HG02981 (cell line): ENCODE measurements around the gene CDCA3.

Experiments used
- ATAC-seq: cut with Tn5 transposase; IDR thresholded peaks from one replicate; pipeline ENCODE4 v1.9.1; 2021; ENCODE audit warnings: mild to moderate bottlenecking, moderate library complexity; ENCODE audit not compliant: unreplicated experiment

CDCA3 gene

DNA sequence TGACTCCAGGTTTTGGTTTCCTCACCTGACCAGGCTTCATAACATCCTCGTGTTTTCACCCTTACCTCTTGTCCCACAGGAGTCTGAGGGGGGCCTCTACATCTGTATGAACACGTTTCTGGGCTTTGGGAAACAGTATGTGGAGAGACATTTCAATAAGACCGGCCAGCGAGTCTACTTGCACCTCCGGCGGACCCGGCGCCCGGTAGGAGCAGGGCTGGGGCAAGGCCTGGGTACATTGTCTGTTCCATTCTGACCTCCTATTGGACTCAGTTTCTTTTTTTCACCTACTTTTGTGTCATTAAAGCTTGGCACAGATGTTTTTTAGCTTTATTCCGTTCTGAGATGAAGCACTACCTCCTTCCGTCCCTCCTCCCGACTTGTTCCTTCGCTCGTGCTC lies 4.2 kb upstream of the CDCA3 start:
- no peak for ATAC-seq

DNA sequence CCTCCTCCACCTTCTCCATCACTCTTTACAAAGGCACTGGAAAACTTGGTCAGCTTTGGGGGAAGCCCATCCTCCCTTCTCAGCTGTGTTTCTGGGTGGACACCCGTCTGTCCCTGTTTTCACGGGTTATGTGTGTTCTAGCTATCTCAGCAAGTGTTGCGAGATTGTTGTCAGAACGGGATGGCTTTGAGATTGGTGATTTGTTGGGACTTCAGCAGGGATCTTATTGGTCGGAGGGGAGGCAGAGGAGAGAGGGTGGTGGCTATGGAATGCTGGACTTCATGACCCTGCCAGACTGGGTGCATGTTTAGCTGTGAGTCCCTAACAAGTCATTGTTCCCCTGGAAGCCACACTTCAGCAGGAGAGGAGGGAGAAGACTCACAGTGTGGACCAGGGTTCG lies 3.0 kb upstream of the CDCA3 start:
- no peak for ATAC-seq

GRCh38 chr12:6853626-6854025 lies 2.5 kb upstream of the CDCA3 start:
- ATAC-seq, result no peak

DNA sequence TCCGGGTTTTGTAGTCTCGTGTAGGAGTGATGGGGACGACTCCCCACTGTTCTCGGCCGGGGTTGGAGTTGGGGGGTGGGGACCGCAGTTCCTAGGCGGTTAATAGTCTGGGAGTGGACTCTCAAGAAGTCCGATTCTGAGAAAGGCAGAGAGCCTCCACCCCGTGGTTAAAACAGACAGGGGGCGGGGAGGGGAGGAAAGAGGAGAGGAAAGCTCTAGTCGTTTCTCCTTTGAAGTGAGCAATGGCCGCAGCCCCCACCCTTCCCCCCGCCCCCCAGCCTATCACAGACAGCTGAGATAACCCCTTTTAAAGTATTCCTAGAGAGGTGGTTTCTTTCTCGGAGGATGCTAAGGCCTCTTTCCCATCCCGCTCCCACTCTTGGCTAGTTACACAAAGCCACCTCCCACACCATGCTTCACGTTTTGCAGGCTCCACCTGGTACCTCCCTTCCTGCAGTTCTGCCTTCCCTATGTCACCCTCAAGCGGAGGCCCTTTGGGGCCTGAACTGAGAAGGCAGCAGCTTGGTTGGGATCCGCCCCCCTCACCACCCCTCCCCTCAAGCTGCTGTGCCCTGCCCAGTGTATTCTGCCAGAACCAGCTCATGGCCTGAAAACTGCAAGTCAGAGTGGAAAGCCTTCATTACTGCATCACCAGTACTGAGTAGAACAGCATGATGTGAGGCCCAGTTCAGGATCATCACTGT lies 1.7 kb upstream of the CDCA3 start:
- no peak for ATAC-seq

DNA sequence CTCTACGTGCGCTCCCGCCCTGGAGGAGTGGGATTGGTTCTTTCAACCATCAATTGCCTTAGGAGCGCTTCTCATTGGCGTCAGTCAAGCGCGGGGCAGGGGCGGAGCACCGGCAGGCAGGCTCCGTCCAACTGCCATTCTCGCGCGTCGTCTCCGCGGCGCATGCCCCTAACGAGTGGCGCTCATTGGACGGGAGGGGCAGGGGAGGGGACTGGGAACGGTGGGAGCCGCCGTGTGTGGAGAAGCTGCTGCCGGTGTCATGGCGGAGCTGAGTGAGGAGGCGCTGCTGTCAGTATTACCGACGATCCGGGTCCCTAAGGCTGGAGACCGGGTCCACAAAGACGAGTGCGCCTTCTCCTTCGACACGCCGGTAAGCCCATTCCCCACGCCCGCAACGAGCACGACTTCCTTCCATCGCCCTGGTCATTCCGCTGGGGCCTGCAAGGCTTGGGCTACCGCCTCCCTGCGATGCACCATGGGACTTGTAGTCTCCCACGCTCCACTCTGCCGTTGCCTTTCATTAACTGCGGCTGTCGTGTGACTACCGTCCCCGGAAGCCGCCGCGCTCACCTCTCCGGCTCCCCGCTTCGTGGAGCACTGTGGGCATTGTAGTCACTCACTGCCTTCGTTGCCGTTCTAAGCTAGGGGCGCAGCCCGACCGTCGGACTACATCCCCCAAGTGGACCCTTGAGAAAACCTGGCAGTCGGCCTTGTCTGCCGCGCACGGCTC lies 1.0 kb upstream of the CDCA3 start, which contains the start of gene USP5:
USP5 (plus strand) TSS at position 230 of the 730 bp plus-strand sequence; CDS start at position 260, 30 bp downstream.
- peak; percentile 69 for ATAC-seq

DNA sequence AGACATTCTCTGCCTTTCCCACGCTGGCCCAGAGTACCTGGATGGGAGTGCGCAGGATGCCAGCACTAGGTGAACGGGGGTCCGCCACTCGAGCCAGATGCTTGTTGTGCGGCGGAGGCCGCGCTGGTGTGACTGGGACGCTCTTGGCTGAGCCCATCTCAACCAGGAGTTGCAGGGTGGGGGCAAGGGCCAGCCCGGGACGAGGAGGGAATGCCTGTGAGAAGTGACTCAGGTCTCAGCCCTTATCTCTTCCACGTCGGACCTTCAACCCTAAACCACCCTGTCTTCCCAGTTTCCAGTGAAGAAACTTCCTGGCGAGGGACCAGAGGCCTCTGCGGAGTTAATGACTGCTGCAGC lies 312 bp downstream of the CDCA3 start:
- ATAC-seq, result no peak

- ATAC-seq, result no peak
Measured at GRCh38 chr12:6849976-6850560, 1.0 kb downstream of the CDCA3 start.

DNA sequence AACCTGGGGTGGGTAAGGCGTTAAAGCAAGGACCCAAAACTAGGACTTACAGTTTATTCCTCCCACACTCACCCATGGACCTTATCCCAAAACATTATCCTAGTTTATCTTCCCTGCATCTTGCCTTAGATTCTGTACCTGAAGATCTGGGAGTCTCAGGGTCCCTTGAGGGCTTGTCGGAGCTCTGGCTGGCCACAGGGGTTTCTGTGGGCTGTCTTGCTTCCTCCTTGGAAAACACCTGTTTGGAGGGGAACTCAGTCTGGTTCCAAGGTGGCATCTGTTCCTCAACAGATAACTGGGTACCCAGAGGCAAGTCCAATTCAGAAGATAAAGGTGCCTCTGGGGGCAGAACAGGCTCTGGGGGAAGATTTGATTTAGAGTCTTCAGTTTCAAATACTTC lies 1.7 kb downstream of the CDCA3 start:
- ATAC-seq, result no peak

DNA sequence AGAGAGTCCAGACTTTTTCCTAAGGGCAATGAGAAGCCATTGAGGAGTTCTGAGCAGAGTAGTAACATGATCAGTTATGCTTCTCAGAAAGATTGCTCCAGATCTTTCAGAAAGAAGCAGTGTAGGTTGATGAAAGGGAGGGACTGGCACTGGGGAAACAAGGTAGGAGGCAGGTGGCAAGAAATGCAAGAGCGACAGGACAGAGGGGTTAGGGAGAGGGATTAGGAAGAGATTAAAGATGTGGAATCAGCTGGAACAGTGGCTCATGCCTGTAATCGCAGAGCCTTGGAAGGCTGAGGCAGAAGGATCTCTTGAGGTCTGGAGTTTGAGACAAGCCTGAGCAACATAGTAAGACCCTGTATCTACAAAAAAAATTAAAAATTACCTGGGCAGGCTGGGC lies 3.4 kb downstream of the CDCA3 start:
- ATAC-seq, result no peak

DNA sequence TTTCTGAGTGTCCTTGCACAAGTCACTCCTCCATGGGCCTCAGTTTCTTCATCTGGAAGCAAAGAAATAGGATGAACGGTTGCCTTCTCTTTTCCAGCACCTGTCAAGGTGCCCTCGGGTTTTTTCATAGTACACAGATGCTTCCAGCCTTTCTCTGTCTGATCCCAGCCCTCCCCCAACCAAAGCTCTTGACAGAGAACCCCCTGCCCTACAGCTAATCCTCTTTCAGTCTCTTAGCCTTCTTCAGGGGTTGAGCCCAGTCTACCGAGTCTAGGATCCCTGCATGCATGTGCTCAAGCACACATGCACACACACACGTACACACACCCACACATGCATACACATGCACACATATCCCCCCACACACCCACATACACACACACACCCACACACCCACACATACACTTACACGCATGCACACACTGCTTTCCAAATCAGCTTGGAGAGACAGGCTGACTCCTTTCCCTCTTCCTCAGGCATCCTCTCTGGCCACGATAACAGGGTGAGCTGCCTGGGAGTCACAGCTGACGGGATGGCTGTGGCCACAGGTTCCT lies 4.7 kb downstream of the CDCA3 start:
- ATAC-seq, result no peak

DNA sequence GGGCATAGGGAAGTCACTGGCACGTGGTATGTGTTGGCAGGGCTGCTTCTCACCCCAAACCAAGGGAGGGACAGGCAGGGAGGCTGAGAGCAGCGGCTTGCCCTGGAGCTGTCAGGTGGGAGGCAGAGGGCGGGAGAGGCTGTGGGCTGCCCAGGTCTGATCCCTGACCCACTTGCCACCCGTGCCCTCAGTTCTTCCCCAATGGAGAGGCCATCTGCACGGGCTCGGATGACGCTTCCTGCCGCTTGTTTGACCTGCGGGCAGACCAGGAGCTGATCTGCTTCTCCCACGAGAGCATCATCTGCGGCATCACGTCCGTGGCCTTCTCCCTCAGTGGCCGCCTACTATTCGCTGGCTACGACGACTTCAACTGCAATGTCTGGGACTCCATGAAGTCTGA lies 5.7 kb downstream of the CDCA3 start:
- ATAC-seq, result no peak

DNA sequence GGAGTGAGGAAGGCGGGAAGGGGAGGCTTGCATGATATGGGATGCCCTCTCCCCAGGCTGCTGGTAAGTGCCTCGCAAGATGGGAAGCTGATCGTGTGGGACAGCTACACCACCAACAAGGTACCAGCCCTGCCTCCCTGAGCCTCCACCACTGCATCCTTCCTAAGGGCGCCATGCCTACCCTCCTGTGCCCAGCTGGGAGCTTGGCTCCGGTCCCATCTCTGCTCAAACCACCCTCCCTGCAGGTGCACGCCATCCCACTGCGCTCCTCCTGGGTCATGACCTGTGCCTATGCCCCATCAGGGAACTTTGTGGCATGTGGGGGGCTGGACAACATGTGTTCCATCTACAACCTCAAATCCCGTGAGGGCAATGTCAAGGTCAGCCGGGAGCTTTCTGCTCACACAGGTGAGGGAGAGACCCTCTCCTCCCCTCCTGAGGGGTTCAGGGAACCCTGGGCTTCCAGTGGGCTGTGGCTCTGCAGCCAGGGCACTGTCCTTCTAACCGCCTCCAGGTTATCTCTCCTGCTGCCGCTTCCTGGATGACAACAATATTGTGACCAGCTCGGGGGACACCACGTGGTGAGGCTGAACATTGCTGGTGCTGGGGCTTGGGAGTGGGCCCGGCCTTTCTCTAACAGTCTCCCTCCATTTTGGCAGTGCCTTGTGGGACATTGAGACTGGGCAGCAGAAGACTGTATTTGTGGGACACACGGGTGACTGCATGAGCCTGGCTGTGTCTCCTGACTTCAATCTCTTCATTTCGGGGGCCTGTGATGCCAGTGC lies 7.8 kb downstream of the CDCA3 start:
- ATAC-seq, result no peak

DNA sequence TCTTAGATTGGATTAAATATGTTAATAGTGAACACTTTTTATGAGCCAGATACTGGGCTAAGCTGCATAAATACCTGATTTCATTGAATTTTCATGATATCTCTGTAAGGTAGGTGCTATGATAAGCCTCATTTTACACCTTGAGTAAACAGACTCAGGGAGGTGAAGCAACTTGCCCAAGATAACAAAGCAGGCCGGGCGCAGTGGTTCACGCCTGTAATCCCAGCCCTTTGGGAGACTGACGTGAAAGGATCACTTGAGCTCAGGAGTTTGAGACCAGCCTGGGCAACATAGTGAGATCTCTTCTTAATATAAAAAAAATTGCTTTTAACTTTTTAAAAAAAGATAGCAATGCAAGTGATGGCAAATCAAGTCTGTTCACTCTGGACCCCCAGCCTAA lies 9.0 kb downstream of the CDCA3 start:
- no peak for ATAC-seq

GRCh38 chr12:6840761-6841515 lies 10.1 kb downstream of the CDCA3 start, which contains the start of gene GNB3:
GNB3 (plus strand) TSS chr12:6840925; CDS start chr12:6841288, 363 bp downstream.
- ATAC-seq, result no peak

- no peak for ATAC-seq
Measured at GRCh38 chr12:6840330-6840729, 10.8 kb downstream of the CDCA3 start.

DNA sequence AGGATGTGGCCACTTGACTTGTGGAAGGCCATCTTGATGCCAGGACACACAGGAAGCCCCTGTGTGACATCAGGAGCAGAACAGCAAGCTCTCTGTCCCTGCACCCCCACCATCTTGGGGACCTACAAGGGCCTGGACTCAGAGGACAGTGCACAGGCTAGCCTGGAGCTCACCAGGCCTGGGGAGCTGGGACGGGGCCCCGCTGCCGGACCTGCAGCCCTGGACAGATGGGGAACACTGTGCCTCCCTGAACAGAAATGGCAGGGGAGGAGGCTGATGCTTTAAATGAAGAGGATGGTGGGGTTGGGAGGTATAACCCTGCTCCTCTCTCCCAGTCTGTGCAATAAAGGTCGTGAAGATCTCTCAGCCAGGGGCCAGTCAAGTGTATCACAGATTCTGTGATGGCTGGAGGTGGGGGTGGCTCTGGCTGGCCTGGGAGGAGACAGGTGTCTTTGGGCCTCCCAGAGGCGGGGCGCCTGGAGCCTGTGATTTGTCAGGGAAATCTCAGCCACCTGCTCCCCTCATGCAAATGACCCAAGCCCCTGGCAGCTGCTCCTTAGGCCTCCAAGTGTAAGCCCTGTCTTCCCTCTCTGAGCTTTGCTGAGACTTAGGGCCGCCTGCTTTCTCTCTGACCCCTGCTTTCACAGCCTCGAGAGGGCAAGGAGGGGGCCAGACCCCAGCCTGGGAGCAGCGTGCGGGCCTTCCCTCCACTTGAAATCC lies 11.4 kb downstream of the CDCA3 start:
- peak; percentile 72 for ATAC-seq

DNA sequence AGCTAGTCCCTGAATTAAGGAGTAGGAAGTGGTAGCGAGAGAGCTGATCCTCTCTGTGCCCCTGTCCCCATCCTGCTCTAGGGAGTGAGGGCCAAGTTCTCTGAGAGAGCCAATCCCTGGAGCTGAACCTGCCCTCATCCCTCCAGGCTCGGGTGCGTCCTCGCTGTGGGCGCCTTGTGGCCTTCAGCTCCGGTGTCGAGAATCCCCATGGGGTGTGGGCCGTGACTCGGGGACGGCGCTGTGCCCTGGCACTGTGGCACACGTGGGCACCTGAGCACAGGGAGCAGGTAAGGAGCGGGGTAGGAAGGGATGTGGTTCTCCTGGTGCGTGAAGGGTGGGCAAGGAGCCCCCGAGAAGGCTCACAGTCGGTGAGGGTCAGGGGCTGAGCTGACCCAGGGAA lies 12.2 kb downstream of the CDCA3 start:
- no peak for ATAC-seq

- ATAC-seq, result no peak
Measured at GRCh38 chr12:6837370-6838060, 13.6 kb downstream of the CDCA3 start.

GRCh38 chr12:6836851-6837250 lies 14.2 kb downstream of the CDCA3 start:
- no peak for ATAC-seq
